Activated CD8-positive, alpha-beta memory T cell treated with anti-CD3 and anti-CD28 coated beads for 24 hours (primary cell): ENCODE measurements around the gene CETP.
"Not testable (repeated sequence)": the region's sequence is repeated elsewhere in the genome, so short reads cannot be mapped to it uniquely, and the experiment has no call there.

Experiments used
- DNase-seq: peaks from one replicate; pipeline ENCODE4 v3.0.0-alpha.2; 2020

CETP gene

DNA sequence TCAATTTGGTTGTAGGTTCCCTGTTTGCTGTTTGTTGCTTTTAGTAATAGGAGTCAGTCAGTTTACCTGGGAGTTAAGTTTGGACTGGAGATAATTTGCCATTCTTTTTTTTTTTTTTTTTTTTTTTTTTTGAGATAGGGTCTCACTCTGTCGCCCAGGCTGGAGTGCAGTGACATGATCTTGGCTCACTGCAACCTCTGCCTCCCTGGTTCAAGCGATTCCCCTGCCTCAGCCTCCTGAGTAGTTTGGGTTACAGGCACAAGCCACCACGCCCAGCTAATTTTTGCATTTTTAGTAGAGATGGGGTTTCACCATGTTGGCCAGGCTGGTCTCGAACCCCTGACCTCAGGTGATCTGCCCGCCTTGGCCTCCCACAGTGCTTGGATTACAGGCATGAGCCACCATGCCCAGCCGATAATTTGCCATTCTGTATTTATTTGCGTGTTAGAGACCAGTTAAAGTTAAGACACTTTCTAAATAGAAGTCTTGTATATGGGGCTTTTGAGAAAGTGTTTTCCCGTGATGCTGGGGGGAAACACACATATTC, 27.1 kb upstream of the CETP start:
- DNase-seq: not testable (repeated sequence)

DNA sequence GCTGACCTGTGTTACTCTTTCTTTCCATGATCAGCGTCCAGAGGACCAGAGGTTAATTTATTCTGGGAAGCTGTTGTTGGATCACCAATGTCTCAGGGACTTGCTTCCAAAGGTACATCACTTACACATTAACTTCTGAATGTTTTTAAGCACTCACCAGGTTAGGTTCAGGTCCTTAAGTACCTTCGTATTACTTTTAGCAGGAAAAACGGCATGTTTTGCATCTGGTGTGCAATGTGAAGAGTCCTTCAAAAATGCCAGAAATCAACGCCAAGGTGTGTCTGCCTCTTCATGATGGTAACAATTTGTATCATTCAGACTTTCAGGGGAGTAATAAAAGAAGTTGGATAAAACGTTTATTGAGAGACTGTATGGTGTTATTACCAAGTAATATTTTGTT, 26.5 kb upstream of the CETP start:
- no peak for DNase-seq

DNA sequence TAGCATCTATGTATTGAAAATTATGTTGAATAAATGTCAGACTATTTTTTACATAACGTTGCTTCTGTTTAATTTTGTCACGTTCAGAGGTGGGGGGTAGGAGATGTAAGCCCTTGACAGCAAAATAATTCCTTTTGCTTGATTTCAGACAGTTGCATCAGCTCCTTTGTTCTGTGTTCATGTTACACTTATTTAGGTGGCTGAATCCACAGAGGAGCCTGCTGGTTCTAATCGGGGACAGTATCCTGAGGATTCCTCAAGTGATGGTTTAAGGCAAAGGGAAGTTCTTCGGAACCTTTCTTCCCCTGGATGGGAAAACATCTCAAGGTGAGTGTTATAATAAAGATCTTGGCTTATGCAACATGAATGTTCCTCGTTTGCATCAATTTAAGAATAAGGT, 25.3 kb upstream of the CETP start:
- DNase-seq: no peak

DNA sequence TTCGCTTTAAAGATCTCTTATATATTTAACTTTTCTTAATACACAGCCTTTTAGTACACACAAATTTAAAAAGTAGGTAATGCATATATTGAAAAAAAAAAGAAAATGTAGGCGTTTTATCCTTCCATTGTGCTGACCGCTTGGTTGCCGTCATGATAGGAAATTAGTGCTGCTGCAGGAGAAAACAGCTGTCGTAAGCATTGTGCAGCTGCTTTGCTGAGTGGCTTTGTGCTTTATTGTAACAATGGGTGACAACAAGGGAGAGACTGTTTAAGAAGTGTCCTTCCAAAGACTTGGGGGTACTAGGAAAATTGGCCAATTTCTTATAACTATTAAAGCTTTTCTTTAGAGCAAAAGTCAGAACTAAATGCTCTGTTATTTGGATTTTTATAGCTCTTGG, 24.8 kb upstream of the CETP start:
- no peak for DNase-seq

DNA sequence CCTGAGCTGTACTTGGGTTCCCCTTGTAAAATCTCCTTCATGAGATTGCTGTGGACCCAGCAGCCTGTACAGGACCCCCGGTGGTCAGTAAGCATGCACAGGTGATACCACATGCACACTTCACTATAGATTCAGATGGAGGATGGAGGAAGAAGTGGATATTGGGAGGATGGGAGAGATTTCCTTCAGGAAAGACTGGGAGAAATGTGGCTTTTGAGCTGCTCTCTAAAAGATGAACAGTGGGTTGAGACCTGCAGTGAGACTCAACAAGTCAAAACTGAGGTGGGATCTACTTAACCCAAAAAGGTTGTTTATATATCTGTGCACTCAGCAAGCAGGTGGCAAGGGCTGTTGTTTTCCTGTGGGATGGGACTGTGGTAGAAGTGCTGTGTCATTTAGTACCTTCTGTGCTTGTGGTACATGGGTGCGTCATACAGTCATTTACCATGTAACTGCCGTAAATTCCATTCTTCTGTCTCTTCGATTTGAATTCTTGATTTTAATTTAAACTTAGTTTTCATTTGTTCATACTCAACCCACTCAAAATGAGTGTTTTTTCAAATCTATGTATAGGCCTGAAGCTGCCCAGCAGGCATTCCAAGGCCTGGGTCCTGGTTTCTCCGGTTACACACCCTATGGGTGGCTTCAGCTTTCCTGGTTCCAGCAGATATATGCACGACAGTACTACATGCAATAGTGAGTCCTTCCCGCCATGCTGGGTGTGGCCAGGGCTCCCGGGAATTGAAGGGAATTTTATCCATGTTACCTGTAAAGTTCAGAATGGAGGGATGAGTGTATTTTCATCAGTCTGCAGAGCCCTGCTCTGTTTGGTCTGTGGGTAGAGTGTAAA, 22.9 kb upstream of the CETP start:
- no peak for DNase-seq

DNA sequence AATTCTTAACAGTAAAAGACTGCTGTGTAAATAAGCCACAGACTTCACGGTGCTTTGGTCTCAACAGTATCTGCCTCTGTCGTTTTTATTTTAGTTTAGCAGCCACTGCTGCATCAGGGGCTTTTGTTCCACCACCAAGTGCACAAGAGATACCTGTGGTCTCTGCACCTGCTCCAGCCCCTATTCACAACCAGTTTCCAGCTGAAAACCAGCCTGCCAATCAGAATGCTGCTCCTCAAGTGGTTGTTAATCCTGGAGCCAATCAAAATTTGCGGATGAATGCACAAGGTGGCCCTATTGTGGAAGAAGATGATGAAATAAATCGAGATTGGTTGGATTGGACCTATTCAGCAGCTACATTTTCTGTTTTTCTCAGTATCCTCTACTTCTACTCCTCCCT, 21.9 kb upstream of the CETP start:
- DNase-seq: no peak

DNA sequence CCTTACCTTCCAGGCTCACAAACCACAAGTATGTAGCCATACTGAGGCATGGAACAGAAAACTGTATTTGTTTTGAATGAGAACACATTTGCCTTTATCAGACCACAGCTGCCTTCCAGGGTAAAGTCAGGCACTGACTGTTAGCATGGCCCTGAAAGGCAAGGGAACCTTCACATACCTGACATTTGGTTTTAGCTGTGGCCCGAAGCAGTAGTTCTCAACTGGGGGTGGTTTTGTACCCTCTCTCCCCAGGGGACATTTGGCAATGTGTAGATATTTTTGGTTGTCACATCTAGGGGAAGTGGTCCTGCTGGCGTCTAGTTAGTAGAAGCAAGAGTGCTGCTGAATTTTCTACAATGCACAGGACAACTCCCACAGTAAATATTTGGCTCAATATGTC, 20.7 kb upstream of the CETP start:
- no peak for DNase-seq

DNA sequence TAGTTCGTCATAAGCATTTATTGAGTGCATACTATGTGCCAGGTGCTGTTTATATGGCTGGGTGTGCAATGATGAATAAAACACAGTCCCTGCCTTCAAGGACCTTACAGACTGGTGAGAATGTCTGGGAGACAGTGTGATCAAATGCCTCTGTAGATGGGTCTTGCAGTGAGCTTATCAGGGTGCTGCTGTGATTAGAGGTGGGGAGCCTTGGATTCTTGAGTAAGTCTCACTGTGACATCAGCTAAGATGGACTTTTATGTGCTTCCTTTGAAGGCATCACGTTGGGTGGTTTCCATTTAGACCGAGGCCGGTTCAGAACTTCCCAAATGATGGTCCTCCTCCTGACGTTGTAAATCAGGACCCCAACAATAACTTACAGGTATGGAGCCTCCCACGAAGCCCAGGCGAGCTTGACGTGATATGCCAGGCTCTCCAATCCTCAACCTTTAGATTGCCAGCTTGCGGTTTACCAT, 19.9 kb upstream of the CETP start:
- DNase-seq: no peak

DNA sequence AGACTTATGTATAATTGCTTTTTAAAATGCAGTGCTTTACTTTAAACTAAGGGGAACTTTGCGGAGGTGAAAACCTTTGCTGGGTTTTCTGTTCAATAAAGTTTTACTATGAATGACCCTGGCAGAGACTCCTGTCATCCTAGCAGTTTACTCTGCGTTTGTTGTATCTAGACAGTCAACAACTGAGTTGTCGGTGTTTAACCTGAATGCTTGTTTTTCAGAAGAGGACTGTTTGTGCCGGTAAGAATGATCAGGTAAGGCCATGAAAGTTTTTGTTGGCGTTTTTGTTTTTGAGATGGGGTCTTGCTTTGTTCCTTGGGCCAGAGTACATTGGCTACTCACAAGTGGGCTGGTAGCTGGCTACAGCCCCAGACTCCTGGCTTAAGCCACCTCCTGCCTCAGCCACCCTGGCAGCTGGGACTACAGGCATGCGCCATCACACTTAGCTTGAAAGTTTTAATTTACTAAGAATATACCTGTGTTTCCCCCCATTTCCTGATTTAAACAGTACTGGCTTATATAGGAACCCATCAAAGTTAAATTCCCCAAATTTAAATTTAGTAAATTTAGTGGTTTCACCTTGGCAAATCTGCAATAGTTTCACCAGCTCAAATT, 17.9 kb upstream of the CETP start:
- no peak for DNase-seq

DNA sequence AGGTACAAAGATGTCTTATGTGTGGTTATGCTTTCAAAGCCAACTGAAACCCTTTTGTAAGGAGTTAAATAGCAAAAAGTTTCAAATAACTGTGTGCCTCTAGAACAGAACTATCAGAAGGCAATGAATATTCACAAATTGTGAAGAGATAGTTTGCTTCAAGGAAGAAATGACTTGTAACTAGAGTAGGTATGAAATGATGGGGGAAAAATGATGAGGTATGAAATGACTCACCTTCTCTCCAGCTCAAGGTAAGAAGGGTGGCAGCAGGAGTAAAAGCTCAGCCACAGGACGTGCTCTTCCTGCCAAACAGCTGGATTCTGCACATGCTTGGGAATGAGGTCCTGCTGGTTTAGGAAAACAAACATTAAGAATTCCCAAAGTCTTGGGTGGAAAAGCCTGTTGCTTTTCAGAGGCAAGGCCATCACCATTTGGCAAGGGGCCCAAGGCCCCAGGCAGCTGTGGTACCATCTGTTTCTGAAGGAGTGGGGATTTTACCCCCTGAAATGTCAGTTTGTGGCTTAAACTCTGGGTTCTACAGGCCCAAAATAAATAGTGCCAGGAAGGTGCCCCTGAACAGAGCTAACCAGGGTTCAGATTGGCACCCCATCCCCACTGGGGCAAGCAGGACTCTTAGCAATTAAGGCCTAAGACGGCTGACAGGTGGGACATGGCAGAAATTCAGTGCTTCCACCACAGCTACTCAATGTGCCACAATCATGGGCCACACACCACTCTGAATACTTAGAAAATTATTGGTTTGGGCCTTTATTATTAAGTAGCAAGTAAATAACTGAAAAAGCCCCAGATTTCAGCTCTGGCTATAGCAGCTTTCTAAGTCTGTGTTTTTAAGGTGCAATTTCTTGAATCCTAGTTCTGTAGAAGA, 16.6 kb upstream of the CETP start:
- peak; percentile 74 for DNase-seq

DNA sequence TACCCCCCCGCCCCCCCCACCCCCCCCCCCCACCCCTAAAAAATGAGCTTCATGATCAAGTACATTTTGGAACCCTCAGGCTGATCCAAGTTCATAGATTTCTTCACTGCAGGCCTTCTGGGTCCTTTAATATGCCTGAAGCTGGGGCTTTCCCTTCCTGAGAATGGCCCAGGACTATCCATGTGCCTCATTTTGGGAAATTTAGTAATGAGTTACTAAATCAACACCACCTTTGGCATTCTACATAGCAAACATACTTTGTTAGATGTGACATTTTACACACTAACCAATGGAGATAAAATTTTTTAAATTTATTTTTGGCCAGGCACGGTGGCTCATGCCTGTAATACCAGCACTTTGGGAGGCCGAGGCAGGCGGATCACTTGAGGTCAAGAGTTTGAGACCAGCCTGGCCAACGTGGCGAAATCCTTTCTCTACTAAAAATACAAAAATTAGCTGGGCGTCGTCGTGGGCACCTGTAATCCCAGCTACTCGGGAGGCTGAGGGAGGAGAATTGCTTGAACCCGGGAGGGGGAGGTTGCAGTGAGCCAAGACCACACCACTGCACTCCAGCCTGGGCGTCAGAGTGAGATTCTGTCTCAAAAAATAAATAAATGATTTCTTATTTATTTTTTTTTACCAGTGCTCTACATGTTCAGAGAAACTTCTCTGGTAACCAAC, 15.8 kb upstream of the CETP start:
- no peak for DNase-seq

DNA sequence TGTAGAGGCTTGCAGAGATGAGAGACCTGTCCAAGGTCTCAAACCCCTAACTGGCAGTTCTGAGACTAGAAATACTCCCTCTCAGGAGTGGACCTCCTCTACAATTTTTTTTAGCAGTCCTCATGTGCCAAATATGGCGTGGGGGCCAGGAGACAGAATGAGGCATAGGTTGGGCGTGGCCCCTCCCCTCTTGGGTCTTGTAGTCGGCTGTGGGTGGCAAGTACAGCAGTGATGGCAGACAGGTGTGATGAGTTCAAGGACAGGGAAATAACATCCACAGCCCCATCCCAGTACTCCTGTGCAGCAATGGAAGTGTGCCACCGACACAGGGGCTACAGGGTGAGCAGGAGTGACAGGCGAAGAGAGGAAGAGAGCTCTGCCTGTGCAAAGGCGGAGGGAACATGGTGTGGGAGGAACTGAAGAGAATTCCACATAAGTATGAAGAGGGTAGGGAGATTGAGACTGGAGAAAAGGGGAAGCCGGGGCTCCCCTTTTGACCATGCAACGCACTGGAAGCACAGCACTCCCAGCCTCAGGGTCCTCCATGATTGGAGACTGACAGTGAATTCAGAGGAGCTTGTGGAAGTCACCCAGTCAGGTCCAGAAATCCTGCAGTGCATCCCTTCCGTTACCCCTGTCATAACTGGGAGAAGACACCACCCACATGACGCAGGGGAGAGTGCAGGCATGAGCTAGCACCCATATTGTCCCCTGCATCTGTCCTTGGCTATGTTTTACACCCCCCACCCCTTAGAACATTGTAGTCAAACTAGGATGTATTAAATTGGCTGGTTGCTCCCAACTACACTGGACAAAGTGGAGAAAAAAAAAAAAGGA, 14.8 kb upstream of the CETP start:
- no peak for DNase-seq

DNA sequence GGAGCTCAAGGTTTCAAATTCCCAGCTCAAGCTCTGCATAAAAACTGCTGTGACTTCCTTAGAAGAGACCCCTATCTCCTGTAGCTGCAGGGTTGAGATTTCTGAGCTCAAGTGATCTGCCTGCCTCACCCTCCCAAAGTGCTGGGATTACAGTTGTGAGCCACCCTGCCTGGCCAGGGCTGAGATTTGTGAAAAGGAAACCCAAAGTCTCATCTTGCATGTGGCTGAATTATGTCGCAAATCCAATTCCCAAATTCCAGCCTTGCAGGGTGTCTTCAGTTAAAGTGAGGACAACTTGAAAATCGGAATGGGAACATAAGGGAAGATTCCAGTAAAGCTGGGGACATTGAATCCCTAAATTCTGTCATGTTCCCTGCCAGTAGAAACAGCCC, 14.2 kb upstream of the CETP start:
- no peak for DNase-seq

DNA sequence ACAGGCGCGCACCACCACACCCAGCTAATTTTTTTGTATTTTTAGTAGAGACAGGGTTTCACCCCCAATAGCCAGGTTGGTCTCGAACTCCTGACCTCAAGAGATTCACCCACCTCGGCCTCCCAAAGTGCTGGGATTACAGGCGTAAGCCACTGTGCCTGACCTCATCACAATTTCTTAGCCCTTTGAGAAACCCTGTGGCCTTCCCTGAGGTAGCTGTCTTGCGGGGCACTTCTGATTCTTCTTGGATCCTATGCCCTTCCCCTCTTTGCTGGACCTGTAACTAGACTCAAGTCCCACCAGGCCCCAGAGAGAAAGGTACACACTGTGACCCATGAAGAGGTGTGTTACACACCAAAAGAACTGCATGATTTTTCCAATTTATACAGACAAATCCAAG, 13.5 kb upstream of the CETP start:
- DNase-seq: no peak

DNA sequence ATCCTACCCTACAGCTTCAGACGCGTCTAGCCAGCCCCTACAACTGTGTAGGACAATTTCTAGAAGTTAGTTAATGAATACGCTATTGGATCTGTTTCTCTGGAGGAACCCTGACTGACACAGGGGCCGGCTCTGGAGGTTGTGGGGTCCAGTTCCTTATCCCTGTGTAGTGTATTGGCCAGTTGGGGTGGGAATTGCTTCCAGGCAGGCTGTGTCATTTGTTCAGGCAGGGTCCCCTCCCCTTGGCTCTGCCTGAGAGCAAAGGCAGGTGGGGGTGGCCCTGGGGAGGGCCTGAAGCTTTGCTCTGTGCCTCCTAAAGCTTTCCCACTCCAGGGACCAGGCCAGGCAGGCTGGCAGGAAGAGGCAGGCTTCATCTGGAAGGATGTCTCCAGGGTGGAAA, 11.7 kb upstream of the CETP start:
- no peak for DNase-seq

DNA sequence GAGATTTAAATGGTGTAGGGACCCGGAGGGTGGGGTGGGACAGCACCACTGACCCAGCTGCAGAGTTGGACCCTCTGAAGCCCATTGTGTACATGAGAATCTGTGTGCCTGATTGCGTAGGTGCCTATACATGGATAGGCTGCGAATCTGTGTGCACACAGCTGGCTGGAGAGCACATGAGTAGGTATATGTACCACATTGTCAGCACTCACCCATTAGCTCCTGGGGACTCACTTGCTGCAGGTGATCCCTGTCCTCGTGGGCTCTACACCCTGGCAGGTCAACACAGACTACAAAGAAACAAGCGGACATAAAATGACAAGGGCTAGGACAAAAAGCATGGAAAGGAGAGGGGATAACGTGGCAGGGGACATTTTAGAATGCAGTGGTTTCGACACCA, 11.3 kb upstream of the CETP start:
- no peak for DNase-seq

DNA sequence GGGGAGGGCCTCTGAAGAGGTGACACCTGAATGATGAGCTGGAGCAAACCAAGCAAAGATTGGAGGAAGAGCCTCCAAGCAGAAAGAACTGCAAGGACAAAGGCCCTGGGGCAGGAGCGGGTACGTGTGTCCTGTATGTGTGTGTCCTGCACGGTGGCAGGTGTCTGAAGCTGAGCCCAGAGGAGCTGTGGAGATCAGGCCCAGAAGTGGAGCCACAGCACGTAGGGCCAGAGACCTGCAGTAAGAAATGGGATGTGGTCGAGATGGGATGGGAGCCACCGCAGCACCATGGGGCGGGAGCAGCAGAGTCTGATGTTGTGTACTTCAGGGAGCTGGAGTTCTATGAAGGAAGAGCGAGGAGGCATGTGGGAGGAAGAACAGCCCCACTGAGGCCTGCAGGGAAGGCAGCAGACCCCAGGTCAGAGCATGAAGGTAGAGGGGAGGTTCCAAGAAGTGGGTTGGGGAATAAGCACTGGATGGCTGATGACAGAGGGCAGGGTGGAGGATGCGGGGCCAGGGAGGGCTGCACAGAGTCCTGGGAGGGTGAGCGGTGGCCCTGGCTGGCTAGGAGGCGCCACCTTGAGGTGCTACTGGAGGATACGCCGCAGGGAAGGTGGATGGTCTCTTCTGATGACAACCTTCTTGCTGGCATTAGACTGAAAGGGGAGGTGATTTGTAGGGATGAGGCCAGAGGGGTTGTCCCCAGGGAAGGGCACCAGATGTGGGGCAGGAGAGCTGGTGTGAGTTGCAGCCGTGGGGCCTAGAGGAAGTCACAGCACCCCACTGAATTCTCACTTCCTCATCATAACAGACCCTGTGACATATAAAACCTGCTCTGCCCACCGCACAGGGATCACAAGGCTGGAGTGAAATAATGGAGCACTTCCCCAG, 10.6 kb upstream of the CETP start:
- DNase-seq: peak; percentile 81

DNA sequence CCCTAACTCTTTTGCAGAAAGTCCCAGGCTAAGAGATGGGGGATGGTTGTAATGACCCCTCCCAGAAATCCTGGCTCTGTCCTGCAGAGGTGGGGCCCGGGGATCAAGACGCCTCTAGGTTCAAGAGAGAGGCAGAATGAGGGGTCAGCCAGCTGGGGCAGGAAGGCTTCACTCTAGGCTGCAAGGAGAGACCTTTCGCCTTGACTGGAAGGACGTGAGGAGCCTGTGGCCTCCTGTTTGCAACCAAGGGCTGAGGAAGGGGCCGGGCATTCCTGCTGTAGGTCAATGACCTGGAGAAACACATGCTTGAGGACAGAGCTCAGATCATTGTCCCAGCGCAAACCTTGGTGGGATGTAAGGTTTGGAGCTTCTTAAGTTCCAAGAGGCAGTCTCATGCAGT, 8.7 kb upstream of the CETP start:
- no peak for DNase-seq

DNA sequence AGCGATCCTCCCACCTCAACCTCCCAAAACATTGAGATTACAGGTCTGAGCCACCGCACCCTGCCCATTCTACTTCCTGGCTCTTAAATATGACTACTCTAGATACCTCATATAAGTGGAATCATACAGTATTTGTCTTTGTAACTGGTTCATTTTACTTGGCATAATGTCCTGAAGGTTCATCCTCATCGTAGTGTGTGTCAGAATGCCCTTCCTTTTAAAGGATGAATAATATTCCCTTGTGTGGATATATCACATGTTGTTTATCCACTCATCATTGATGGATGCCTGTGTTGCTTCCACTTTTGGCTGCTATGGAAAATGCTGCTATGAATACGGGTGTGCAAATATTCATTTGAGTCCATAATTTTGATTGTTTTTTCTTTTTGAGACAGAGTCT, 5.7 kb upstream of the CETP start:
- DNase-seq: no peak

DNA sequence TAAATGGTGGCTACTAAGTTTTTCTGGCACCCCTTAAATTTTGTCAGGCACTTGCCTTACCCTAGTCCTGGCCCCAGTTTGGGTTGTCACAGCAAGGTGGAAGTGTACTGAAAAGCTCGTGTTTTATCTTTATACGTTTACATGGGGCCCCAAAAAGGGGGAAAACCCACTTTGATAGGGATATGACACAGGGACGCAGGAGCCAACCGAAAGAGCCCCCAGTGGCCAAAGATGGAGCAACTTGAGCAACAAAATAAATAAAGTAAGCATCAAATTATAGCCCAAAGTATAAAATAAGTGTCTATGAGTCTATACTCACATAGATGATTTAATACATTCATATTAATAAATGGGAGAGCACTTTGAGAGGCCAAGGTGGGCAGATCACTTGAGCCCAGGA, 5.0 kb upstream of the CETP start:
- DNase-seq: no peak
